ENCODE data around the gene KCND3.

GRCh38 chr1:111923766-111924165 lies 65.7 kb downstream of the KCND3 start:
- TF ChIP-seq CTCF (IDR thresholded peaks at IDR 0.05) (no peak), POLR2A (IDR thresholded peaks at IDR 0.05) (no peak)

Data from thyroid gland (tissue), 4 donors.